Mucosa of stomach (tissue), 1 donor: Measurements from ENCODE around the gene XYLT2.

Experiments
- H3K27me3 ChIP-seq: one replicate; pipeline ENCODE4 v1.7.0; 2013; ENCODE audit warnings: mild to moderate bottlenecking, low read length; ENCODE audit not compliant: control insufficient read depth, insufficient read depth
- H3K36me3 ChIP-seq: one replicate; pipeline ENCODE4 v1.7.0; 2013; ENCODE audit warnings: low read length; ENCODE audit not compliant: control insufficient read depth, insufficient read depth
- H3K4me1 ChIP-seq: one replicate; pipeline ENCODE4 v1.7.0; 2013; ENCODE audit warnings: mild to moderate bottlenecking, low read length; ENCODE audit not compliant: control insufficient read depth, insufficient read depth
- H3K4me3 ChIP-seq: one replicate; pipeline ENCODE4 v1.7.0; 2013; ENCODE audit warnings: low read length
- H3K9ac ChIP-seq: one replicate; pipeline ENCODE4 v1.7.0; 2013; ENCODE audit warnings: mild to moderate bottlenecking, low read length, moderate library complexity
- H3K9me3 ChIP-seq: one replicate; pipeline ENCODE4 v1.7.0; 2013; ENCODE audit warnings: mild to moderate bottlenecking, low read length, moderate library complexity; ENCODE audit not compliant: control insufficient read depth
- donor health status: Pancreatic carcinoma.

The XYLT2 gene

GRCh38 chr17:50354198-50354597, 8.3 kb downstream of the XYLT2 start:
- Histone ChIP-seq H3K4me3 (no peak overlapping the region), H3K36me3 (peaks cover 20% of the 10 kb centered on the region), H3K9me3 (no peaks in the 10 kb centered on the region), H3K27me3 (no peaks in the 10 kb centered on the region), H3K4me1 (peaks cover under 1% of the 10 kb centered on the region), H3K9ac (no peak overlapping the region)

DNA sequence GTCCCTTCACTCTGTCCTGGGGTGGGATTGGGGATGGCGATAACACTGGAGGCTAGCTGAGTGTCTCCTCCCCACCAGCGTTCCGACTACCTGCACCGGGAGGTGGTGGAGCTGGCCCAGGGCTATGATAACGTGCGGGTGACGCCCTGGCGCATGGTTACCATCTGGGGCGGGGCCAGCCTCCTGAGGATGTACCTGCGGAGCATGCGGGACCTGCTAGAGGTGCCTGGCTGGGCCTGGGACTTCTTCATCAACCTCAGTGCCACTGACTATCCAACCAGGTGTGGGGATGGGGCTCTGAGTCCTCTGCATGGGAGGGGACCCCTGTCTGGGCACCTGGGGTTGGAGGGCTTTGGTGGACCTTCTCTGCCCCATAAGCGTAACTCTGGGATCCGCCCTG, 8.8 kb downstream of the XYLT2 start:
- Histone ChIP-seq H3K9me3 (no peaks in the 10 kb centered on the region), H3K27me3 (no peaks in the 10 kb centered on the region), H3K4me3 (no peak overlapping the region), H3K36me3 (peaks cover 20% of the 10 kb centered on the region), H3K9ac (no peak overlapping the region), H3K4me1 (no peaks in the 10 kb centered on the region)

DNA sequence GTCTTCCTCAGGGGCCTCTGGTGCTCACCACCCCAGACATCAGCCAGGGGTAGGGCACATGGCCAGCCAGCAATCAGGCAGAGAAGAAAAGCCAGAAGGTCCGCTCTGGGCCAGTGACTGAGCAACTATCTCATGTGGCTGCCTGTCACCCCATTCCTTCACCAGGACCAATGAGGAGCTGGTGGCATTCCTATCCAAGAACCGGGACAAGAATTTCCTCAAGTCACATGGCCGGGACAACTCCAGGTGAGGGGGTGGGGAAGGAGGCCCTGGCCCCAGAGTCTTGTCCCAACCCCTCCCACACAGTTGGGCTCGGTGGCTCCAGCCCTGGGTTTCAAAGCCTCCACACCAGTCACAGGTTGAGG, 9.4 kb downstream of the XYLT2 start:
- peaks cover 20% of the 10 kb centered on the region for H3K36me3 ChIP-seq

DNA sequence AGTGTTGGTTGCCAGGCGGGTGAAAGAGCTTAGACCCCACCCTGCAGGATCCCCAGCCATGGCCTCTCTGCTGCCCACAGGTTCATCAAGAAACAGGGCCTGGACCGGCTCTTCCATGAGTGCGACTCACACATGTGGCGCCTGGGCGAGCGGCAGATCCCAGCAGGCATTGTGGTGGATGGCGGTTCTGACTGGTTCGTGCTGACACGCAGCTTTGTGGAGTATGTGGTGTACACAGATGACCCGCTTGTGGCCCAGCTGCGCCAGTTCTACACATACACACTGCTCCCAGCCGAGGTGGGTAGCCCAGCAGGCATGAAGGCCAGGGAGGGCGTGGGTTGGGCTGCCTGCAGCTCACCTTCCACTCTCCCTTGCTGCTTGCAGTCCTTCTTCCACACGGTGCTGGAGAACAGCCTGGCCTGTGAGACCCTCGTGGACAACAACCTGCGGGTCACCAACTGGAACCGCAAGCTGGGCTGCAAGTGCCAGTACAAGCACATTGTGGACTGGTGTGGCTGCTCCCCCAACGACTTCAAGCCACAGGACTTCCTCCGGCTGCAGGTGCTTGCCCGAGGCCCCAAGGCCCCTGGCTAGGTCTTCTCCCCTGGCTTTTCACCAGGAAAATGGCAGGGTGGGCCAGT, 9.9 kb downstream of the XYLT2 start:
- Histone ChIP-seq H3K9me3 (no peaks in the 10 kb centered on the region), H3K9ac (no peak overlapping the region), H3K36me3 (peaks cover 20% of the 10 kb centered on the region), H3K27me3 (no peaks in the 10 kb centered on the region), H3K4me1 (no peaks in the 10 kb centered on the region), H3K4me3 (no peak overlapping the region)

More for the DNA sequence above, 9.4 kb downstream of the XYLT2 start:
- no peaks in the 10 kb centered on the region for H3K4me1 ChIP-seq
- no peaks in the 10 kb centered on the region for H3K27me3 ChIP-seq
- no peak overlapping the region for H3K9ac ChIP-seq
- no peaks in the 10 kb centered on the region for H3K9me3 ChIP-seq
- H3K4me3 ChIP-seq = no peak overlapping the region

GRCh38 chr17:50356418-50356817, 10.5 kb downstream of the XYLT2 start:
- Histone ChIP-seq H3K36me3 (peaks cover 20% of the 10 kb centered on the region), H3K4me1 (no peaks in the 10 kb centered on the region), H3K9me3 (no peaks in the 10 kb centered on the region), H3K27me3 (no peaks in the 10 kb centered on the region), H3K4me3 (no peak overlapping the region), H3K9ac (no peak overlapping the region)

- Histone ChIP-seq H3K36me3 (peaks cover 20% of the 10 kb centered on the region), H3K9ac (no peak overlapping the region), H3K4me3 (no peak overlapping the region), H3K4me1 (peaks cover under 1% of the 10 kb centered on the region), H3K27me3 (no peaks in the 10 kb centered on the region), H3K9me3 (no peaks in the 10 kb centered on the region)
These were observed 11.1 kb downstream of the XYLT2 start for GRCh38 chr17:50356892-50357510.

GRCh38 chr17:50358177-50358576, 12.3 kb downstream of the XYLT2 start:
- Histone ChIP-seq H3K27me3 (no peaks in the 10 kb centered on the region), H3K9ac (no peak overlapping the region), H3K4me1 (peaks cover 7% of the 10 kb centered on the region), H3K4me3 (no peak overlapping the region), H3K9me3 (no peaks in the 10 kb centered on the region), H3K36me3 (peaks cover 20% of the 10 kb centered on the region)

- Histone ChIP-seq H3K9me3 (no peaks in the 10 kb centered on the region), H3K36me3 (peaks cover 20% of the 10 kb centered on the region), H3K4me1 (peaks cover 11% of the 10 kb centered on the region), H3K4me3 (no peak overlapping the region), H3K27me3 (no peaks in the 10 kb centered on the region), H3K9ac (no peak overlapping the region)
These were observed 13.2 kb downstream of the XYLT2 start for GRCh38 chr17:50359005-50359699.

GRCh38 chr17:50359998-50360461, 14.1 kb downstream of the XYLT2 start:
- Histone ChIP-seq H3K4me3 (no peak overlapping the region), H3K4me1 (peaks cover 11% of the 10 kb centered on the region), H3K36me3 (peaks cover 20% of the 10 kb centered on the region), H3K9ac (no peak overlapping the region), H3K27me3 (no peaks in the 10 kb centered on the region), H3K9me3 (no peaks in the 10 kb centered on the region)

- Histone ChIP-seq H3K9me3 (no peaks in the 10 kb centered on the region), H3K27me3 (no peaks in the 10 kb centered on the region), H3K9ac (no peak overlapping the region), H3K36me3 (peaks cover 19% of the 10 kb centered on the region), H3K4me3 (no peak overlapping the region), H3K4me1 (peaks cover 11% of the 10 kb centered on the region)
These were observed 14.7 kb downstream of the XYLT2 start for GRCh38 chr17:50360486-50361115.

DNA sequence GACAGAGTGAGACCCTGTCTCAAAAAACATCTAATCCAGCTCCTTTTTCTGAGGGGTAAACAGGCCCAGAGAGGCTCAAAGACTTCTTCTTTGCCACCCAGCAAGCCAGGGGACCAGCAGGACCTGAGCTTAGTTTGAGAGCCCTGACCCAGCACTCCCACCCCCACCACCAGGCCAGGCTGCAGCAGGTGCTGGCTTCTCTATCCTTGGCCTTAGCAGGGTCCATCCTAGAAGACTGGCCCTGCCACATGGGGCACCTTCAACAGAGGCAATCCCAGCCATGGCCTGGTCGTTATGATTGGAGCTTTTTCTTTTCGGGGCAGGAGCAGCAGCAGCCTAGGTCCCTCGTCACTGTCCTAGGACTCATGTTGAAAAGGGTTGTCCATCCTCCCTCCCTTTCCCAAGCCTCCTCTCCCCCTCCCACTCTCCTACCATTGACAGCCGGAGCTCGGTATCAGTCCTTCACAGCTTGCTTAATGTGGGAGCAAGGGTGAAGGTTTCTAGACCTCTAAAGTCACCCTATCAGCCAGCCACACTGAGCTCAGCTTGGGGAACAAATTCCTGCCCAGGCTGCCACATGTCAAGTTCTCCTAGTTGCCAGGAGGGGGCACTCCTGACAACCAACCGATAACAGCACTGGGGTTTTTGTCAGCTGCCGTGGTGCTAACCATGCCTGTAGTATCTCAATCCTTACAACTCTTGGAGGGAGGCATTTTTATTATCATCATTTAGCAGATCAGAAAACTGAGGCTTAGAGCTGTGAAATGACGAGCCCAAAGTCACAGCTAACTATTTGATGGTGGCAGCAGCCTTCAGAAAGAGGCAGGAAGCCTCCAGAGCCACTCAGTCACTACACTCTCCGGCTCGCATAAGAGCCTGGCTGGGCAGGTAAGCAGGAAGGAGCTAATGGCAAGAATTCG, 15.9 kb downstream of the XYLT2 start:
- H3K9ac ChIP-seq = peak overlapping the region; percentile 5

More for the DNA sequence above, 15.9 kb downstream of the XYLT2 start:
- Histone ChIP-seq H3K9me3 (no peaks in the 10 kb centered on the region), H3K4me3 (no peak overlapping the region), H3K36me3 (peaks cover 10% of the 10 kb centered on the region), H3K4me1 (peaks cover 11% of the 10 kb centered on the region), H3K27me3 (no peaks in the 10 kb centered on the region)
